Fibroblast of lung (primary cell): ENCODE measurements around the gene ZBTB17.

Source experiments
- CTCF ChIP-seq, 2 donors: IDR thresholded peaks in 1 of 2; conservative IDR thresholded peaks in 1 of 2; 1 replicate in 1 of 2; 2 replicates in 1 of 2; pipeline ENCODE4 v1.5.1; 2011 to 2012; ENCODE audit warnings: low read length in 2 of 2, control low read depth in 1 of 2, inconsistent platforms in 1 of 2, low read depth in 1 of 2, mild to moderate bottlenecking in 1 of 2
- EZH2 ChIP-seq: IDR thresholded peaks from 2 replicates; pipeline ENCODE4 v1.5.1; 2012; ENCODE audit warnings: low read length, control low read depth, mild to moderate bottlenecking; ENCODE audit errors: missing control alignments

DNA sequence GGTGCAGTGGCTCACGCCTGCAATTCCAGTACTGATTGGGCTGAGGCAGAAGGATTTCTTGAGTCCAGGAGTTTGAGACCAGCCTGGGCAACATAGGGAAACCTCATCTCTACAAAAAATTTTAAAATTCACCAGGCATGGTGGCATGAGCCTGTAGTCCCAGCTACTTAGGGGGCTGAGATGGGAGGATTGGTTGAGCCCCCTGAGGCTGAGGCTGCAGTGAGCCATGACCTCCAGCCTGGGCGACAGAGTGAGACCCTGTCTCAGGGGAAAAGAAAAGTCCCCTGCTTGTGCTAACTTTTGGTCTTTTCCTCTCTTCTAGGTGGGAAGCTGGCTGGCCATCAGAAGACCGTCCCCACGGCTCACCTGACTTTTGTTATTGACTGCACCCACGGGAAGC, 29.7 kb upstream of the ZBTB17 start:
- TF ChIP-seq CTCF (conservative IDR thresholded peaks at IDR 0.05 in 1 of 2, IDR thresholded peaks at IDR 0.05 in 1 of 2; ENCODE audit: low read depth in 1 of 2, low read length in 2 of 2) (no peak), EZH2 (no peak)
